GM18505 (cell line): ENCODE measurements around the gene TP53.
"Not testable (repeated sequence)": the region's sequence is repeated elsewhere in the genome, so short reads cannot be mapped to it uniquely, and the experiment has no call there.

Source experiments
- ATAC-seq: cut with Tn5 transposase; IDR thresholded peaks from one replicate; pipeline ENCODE4 v1.9.1; 2021; ENCODE audit not compliant: unreplicated experiment
- POLR2A ChIP-seq: IDR thresholded peaks from 4 replicates; pipeline ENCODE4 v1.6.1; 2011; ENCODE audit warnings: borderline replicate concordance; ENCODE audit not compliant: insufficient read depth, insufficient read length; ENCODE audit errors: extremely low read depth

The TP53 gene

GRCh38 chr17:7647018-7647417 lies 40.3 kb downstream of the TP53 start:
- no peak for ATAC-seq
- TF ChIP-seq POLR2A = no peak

GRCh38 chr17:7646457-7646856 lies 40.8 kb downstream of the TP53 start:
- no peak for TF ChIP-seq POLR2A
- no peak for ATAC-seq

DNA sequence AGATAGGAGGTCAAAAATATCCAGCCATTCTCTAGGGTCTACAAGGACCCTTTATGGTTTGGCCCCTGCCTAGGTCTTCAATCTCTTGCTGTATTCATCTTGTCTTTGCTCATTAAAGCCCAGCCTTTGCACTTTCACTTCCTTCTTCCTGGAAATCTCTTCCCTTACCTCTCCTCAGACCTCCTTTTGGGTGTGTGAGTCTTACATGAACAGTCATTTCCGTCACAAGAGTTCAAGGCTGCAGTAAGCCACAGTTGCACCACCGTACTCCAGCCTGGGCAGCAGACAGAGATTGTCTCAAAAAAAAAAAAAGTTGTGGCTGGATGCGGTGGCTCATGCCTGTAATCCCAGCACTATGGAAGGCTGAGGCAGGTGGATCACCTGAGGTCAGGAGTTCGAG lies 42.5 kb downstream of the TP53 start:
- no peak for ATAC-seq
- no peak for TF ChIP-seq POLR2A

GRCh38 chr17:7641635-7642034 lies 45.7 kb downstream of the TP53 start:
- ATAC-seq = not testable (repeated sequence)

GRCh38 chr17:7640783-7641182 lies 46.5 kb downstream of the TP53 start:
- no peak for ATAC-seq

GRCh38 chr17:7636163-7636562 lies 51.1 kb downstream of the TP53 start:
- no peak for ATAC-seq
- no peak for TF ChIP-seq POLR2A

More at GRCh38 chr17:7640783-7641182, 46.5 kb downstream of the TP53 start:
- no peak for TF ChIP-seq POLR2A

GRCh38 chr17:7634384-7634783 lies 52.9 kb downstream of the TP53 start:
- no peak for ATAC-seq

DNA sequence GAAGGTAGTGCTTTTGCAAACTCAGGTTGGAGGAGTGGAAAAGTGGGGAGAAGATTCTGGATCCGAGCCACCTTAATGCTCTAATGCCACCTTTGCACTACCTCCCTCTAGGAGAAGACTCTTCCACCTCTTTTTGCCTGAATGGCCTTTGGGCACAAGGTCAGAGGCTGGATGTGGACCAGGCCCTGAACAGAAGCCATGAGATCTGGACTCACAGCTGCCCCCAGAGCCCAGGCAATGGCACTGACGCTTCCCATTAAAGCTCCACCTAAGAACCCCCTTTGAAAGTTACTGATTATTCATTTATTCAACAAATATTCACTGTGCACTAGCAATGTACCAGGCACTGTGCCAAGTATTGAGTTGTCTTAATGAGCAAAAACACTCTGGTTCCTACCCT lies 54.2 kb downstream of the TP53 start:
- ATAC-seq = no peak
- no peak for TF ChIP-seq POLR2A

More at GRCh38 chr17:7634384-7634783, 52.9 kb downstream of the TP53 start:
- TF ChIP-seq POLR2A = no peak

GRCh38 chr17:7632492-7632894 lies 54.8 kb downstream of the TP53 start:
- no peak for TF ChIP-seq POLR2A
- ATAC-seq = no peak

DNA sequence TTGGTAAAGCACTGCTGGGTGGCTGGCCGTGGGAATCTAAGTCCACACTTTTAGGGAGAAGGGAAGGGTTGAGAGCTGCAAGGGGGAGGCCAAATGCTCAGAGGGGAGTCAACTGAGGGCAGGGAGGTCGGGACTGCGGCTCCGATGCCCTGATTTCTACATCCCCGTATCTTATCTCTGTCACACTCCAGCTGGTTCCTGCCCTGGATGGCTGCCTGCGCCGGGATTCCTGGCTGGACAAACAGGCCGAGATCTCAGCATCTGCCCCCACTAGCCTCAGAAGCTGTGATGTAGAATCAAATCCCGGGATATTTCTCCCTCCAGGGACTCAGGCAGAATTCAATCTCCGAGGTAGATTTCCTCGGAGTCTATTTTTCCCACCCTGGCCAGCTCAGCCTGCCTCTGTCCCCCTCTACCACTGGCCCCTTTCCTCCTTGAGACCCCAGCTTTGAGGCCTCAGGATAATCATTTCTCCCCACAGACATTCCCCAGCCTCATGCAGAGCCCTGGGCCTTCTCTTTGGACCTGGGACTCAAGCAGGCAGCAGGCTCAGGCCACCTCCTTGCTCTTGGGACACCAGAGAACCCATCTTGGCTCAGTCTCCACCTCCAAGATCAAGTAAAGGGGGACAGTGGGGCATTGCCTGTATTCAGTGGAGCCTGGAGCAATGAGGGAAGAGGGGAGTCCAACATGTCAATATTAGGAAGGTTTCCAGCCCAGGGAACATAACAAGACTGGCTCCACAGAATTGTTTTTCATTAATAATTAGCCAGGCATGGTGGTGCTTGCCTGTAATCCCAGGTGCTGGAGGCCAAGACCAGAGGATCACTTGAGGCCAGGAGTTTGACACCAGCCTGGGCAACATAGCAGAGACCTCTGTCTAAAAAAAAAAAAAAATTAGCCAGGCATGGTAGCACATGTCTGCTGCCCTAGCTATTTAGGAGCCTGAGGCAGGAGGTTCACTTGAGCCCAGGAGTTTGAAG lies 55.6 kb downstream of the TP53 start:
- no peak for ATAC-seq
- no peak for TF ChIP-seq POLR2A

- no peak for ATAC-seq
- no peak for TF ChIP-seq POLR2A
Observed at GRCh38 chr17:7629939-7630571, 57.2 kb downstream of the TP53 start, which contains the start of gene SHBG. Gene SHBG (plus strand): TSS chr17:7630135. CDS start chr17:7630173, 38 bp downstream.

DNA sequence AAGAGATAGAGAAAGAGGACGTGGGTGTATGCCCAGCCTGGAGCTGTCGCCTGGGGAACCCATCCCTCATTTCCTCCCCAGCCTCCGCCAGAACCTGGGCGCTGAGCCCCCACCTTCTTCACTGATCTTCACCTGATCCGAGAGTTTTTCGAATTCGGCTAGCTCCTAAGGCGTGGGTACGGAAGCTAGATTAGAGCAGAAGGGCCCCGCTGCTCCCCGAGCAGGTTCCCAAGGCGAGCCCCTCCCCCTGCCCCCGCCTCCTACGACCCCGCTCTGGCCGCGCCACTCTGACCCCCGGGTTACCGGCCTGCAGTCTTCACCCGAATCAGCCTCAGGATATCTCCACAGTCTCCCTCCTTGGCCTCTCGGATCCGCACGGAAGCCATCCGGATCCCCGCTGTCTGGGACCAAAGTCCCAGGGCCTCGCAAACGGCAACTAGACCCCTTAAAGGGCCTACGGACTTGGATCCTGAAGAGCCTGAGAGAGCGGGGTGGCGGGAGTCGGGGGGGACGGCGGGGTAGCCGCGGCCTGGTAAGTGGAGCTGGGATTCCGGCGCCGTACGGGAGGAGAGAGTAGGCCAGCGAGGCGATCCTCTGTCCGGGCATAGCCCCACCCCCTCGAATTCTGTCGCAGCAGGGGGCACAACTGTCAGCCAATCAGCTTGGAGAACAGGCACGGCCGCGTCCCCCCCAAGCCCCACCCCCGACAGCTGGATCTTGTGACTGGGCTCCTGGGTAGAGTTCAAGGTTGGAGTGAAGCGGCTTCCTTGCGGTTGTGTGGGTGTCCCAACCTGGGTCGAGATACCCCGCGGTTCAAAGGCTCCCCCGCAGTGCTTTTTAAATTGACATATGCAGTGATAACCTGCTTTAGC lies 59.8 kb downstream of the TP53 start, which contains the start of gene SAT2:
TSS of gene SAT2 (minus strand) at position 572 of the 872 bp plus-strand sequence. CDS start at position 386, 186 bp downstream.
- peak; percentile 81 for ATAC-seq
- peak; percentile 81 for TF ChIP-seq POLR2A

- no peak for TF ChIP-seq POLR2A
- no peak for ATAC-seq
Observed at GRCh38 chr17:7626956-7627249, 60.4 kb downstream of the TP53 start.
